Activated T-cell treated with anti-CD3 and anti-CD28 coated beads for 24 hours (primary cell): ENCODE measurements around the gene RNF14.

Experiments used
- DNase-seq: peaks from one replicate; pipeline ENCODE4 v3.0.0-alpha.2; 2020; ENCODE audit warnings: low read depth

The RNF14 gene

DNA sequence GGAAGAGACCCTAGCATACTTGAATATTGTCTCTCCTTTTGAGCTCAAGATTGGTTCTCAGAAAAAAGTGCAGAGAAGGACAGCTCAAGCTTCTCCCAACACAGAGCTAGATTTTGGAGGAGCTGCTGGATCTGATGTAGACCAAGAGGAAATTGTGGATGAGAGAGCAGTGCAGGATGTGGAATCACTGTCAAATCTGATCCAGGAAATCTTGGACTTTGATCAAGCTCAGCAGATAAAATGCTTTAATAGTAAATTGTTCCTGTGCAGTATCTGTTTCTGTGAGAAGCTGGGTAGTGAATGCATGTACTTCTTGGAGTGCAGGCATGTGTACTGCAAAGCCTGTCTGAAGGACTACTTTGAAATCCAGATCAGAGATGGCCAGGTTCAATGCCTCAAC lies 9.5 kb downstream of the RNF14 start:
- DNase-seq = no peak

DNA sequence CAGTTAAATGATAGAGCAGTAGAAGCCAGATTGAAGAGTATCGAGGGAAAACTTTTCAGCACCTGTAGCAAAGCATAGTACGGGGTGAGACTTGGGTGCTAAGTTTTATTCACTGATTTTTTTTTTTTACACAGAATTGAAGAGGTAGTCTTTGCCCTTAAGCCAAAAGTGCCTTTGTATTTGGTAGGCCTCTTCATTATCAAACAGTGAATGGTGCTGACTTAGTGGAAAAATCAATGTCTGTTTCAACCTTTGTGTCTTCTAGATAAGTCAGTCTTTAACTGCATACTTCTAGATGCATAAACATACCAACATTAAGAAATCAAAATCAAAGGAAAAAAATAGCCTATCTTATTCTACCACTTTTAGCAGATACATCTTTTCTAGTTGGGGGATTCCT lies 13.7 kb downstream of the RNF14 start:
- no peak for DNase-seq

DNA sequence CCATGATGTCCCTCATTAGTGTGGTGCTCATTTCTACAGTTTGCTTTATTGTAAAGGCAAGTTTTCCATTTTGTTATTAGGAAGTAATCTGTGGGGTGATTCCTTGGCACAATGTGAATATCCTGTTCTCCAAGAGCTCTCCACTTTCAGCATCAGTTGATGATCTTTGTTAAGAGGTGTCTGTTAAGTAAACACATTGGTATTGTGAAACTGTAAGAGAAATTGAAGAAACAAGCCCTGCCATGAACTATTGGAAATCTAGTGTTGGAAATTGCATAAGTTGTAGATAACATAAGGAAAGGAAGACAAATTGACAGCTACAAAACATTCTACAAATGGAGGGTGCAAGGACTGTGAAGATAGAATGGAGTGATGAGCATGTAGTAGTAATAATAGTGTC lies 17.2 kb downstream of the RNF14 start:
- DNase-seq = no peak

DNA sequence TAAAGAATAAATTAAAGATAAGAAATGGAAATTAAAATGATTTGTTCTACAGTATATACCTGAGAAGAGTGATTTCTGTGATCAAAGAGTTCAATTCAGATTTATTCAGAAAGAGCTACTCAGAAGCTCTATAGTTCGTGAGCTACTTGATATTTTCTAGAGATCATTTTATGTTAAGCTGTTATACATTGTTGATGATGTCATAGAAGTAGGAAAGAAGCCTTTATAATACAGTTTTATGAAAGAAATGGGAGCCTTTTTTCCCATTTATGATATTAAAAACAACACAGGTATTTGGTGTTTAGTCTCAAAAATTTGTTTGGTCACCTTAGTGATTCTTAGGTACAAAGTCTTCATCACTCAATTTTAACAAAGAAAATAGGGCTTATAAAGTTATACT lies 20.8 kb downstream of the RNF14 start:
- DNase-seq = no peak

DNA sequence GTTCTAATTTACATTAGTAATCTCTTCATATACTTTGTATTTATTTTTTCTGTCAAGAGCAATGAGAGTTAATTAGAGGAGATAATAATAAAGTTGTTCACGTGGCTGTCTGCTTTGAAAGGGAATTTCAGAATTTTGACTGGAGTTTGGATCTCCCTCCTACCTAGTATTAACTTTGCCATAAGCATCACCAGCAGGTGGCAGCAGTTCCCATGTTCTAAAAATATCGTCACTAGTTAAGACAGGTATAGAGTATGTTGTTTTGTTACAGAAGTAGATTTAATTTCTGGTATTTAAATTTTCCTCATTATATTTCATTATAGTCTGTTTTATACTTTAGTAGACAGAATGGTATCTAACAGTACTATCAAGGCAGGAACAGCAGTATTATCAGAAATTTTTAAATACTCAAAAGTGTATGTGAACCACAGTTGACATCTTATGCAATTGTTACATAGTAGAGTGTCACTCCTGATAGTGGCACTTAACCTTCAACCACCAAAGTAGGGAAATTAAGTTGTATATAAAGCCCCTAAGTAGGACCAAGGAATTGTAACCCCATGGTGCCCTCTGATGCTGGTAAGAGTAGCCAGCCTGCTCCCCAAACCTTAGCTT lies 23.6 kb downstream of the RNF14 start:
- peak; percentile 71 for DNase-seq

DNA sequence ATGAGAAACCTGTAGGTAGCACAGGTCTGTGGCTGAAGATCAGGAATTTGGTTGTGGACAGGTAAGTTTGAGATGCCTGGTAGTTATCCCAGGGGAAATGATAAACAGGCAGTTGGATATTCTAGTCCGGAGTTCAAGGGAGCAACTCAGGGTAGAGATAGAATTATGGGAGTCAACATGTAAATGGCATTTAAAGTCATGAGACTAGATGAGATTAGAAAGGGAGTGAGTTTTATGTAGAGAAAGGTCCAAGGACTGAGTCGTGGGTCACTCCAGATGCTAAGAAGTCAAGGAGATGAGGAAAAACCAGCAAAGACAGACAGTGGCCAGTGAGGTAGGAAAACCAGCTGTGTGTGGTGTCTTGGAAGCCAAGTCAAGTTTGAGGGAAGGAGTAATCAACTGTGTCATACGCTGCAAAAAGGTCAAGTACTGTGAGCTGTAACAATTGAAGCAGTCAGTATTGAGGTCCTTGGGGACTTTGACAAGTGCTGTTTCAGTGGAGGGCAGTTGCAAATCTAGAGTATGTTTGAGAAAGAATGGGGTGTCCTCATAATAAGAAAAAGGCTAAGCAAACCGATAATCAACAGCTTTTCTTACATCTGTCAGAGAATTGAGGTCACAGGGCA lies 25.7 kb downstream of the RNF14 start:
- no peak for DNase-seq

DNA sequence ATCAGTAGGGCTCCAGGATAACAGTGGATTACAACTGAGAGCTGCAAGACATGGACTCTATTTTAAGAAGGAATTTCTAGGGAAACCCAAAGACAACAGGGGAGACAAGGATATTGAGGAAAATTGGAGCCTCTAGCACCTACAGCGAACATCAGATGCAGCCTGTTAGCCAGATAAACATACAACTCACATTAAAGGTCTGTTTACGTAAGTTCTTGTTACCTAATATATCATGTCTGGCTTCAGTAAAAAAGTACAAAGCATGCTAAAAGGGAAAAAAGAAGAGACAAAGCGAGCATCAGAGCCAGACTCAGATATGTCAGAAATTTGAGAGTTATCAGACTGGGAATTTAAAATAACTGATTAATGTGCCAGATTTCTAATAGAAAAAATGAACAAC lies 26.8 kb downstream of the RNF14 start:
- no peak for DNase-seq

DNA sequence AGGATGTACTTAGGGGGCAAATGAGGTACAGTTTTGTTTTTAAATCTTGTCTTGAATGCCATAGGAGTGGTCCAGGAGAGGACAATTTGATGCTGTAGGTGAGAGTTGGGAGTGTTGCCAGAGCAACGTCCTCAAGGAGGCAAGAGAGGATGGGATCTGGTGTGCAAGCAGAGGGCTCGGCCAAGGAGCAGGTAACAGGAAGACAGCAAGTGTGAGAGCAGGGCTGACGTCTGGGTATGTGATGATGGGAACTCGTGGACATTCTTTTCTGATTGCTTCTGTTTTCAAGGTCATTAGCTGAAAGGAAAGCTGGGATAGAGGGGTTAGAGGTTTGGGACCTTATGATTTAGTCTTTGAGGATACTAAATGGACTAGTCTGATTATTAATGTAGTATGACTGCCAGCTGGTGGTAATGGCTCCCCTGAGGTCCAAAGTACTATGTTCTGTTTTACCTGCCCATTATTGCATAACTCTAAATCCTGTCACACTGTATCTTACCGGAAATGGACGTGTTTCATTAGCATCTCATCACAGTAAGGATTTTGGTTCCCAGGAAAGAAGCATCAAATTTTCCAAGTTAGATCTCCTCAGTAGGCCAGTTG lies 28.6 kb downstream of the RNF14 start:
- no peak for DNase-seq

DNA sequence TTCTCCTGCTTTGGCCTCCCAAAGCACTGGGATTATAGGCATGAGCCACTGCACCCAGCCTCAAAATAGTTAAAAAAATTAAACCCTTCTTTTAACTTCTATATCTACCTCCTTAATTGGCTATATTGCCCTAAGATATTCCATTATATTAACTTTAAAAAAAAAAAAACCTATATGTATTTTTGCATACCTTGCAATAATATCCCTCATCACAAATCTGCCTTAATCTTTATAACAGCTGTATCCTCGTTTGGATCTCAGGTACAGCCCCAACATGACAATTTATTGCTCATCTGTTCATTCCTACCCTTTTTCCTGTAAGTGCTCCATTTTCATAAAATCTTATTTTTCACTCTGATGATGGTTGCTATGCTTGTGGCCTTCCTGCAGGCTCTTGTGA lies 31.3 kb downstream of the RNF14 start:
- DNase-seq = no peak

DNA sequence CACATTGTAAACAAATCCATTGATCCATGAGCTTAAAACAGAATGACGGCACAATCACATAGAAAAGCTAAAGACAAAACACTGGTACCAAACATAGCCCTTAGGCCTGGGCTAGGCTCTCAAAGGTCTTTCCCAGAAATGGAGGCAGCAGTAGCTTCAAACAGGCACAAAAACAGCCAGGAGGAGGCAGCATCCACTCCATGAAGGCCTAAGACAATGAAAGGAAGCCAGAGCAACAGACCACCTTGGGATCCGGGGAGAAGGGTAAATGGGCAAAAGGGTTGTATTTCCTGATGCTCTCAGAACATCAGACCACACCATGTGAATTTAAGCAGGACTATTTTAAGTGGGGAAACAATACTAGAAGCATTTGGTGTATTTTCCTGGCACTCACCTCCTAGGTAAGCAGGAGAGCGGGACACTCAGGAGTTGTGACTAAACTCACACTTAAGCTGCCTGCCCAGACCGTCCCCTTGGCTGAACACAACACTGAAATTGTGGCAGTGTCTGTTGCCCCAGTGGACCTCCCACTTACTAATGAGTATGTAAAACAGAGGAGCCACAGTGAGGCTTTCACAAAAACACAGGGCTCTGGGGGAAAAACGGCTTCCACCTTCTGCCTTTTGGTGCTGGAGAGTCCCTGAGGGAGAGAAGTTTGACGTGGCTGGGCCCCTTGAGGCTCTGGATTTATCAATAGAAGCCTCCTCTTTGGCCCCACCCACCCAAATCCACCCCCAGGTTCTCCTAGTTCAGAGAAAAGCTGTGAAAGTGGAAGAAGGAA lies 32.0 kb downstream of the RNF14 start:
- no peak for DNase-seq

DNA sequence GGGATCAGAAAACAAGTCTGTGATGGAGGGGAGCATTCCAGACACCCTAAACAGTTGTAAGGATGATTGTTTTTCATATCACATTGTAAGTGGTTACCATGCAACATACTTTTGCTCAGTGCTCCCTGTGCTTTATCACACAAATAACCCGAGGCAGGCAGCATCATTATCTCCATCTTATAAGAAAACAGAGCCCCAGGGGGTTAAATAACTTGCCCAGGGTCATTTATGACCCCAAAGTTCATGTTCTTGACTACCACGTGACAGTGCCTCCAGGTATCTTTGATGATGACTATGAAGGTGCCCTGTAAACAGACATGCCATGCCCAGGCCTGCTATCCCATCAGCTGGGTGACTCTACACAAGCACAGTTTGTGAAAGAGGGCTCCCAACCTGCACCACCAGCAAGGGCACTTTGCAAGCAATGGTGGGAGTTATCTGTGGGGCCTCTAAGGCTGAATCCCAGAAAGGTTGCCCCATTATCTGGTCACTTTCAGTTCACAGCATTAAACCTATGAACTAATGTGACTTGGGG lies 34.4 kb downstream of the RNF14 start:
- no peak for DNase-seq

DNA sequence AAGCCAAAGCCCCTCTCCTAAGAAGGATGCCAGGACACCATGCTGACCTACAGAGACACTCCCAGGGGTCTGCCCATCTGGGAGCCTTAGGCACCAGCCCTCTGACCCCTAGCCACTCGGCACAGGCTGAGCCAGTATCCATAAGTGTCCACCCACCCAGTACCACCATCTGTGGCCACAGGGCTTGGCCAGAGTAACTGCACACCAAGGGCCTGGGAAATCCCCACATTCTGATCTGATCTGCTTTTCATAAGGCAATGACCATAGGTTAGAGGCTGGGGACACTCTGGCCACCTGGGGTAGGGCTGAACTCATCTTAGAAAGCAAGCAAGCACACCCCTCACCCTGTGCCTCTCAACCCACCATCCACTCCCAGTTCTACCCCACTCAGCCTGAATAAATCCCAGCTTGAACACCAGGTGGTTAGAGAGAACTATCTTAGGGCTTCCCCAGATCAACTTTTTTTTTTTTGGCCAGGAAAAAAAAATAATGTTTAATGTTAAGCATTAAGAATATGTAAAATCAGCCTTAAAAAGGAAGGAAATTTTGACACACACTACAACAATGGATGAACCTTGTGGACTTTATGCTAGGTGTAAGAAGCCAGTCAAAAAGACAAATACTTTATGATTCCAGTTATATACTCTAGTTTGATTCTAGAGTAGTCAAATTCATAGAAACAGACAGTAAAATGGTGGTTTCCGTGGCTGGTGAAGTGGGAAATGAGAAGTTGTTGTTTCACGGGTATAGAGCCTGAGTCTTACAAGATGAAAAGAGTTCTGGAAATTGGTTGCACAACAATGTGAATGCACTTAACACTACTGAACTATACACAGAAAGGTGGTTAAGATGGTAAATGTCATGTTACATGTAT lies 37.7 kb downstream of the RNF14 start:
- DNase-seq = no peak

DNA sequence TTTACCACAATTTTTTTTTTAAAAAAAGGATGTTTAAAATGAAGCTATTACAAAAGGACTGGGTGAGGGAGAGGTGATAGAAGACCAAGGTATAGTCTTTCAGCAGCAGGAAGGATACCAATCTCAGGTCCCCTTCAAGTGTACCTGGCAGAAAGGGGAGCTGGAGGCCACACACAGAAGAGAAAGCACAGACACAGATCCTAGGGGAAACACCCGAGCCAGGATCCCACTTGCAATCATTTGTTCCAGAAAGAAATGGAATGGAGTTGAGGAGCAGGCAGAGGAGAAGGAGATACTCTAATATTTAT lies 38.3 kb downstream of the RNF14 start:
- no peak for DNase-seq

DNA sequence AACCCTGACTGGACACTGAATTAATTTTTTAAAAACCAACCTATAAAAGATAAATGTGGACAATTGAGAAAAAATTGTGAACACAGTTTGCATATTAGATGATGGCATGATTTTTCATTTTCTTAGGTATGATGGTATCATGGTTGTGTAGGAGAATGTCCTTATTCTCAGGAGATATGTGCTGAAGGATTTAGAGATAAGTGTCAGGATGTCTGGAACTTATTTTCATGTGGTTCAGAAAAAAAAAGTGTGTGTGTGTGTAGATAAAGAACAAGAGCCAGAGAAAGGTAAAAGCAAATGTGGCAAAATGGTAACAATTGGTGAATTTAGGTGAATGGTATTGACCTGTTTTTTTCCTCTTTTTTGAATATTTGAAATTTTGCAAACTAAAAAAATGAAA lies 39.9 kb downstream of the RNF14 start:
- DNase-seq = no peak

DNA sequence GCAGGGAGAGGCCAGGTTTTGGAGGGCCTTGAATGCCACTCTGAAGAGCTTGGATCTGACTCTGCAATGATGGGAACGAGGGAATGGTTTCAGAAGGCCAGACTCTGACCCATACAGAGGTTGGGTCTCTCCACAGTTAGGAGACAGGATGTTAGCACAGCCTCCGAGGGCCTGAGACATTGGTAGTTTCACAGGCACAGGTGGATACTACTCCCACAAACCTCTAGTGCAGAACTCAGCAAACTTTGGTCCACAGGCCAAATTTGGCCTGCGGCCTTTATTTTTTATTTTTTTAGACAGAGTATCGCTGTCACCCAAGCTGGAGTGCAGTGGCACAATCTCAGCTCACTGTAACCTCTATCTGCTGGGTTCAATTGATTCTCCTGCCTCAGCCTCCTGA lies 41.0 kb downstream of the RNF14 start:
- DNase-seq = no peak

DNA sequence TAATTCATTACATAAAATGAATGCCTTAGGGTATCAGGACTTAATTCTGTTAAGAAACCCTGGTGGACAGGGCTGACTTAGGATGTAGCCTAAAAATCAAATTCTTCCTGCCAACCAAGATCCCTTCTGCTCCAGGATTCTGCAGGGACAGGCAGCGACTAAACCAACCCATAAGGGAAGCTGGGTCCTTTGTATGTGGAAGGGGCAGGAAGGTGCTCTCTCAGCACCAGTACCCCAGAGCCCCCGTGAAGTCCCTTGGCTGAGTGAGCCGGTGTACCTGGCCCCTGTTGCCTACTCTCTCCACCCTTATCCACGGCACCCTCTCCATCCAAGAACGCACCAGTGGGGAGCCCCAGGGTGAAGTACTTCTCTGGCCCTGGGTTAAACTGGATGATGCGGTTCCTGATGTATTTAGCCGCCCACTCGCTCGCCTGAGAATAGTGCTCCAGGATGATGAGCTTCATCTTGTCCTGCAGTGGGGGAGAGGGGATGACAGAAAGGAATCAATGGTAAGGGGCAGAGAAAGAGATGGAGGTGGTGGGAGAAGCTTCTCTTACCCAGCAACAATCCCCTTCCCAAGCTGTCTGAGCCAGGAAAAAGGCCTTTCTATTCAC lies 42.8 kb downstream of the RNF14 start:
- no peak for DNase-seq

DNA sequence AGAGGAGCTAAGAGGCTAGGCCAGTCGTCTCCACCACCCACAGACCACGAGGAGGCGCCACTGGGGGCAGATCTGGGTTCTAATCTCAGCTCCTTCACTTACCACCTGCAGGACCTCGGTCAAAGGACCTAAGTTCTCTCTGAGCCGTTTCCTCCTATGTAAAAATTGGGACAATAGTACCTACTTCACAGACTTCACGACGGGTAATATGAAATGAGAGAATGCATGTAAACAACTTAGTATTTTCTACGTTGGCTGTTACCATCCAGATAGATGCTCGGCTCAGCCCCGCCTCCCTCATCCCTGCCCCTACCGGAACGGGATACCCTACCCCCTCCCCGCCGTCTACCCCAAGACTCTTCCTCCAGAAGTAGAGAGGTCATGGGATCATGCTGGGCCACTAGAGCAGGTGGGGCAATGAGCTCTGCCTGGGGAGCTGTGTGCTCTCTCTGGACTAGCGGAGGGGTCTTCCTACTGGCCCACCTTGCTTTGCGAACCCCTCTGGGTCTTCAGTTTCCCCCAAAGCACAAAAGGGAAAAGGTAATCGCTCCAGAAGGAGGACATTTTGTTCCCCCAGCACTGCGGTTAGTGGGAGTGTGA lies 43.4 kb downstream of the RNF14 start:
- DNase-seq = peak; percentile 53

DNA sequence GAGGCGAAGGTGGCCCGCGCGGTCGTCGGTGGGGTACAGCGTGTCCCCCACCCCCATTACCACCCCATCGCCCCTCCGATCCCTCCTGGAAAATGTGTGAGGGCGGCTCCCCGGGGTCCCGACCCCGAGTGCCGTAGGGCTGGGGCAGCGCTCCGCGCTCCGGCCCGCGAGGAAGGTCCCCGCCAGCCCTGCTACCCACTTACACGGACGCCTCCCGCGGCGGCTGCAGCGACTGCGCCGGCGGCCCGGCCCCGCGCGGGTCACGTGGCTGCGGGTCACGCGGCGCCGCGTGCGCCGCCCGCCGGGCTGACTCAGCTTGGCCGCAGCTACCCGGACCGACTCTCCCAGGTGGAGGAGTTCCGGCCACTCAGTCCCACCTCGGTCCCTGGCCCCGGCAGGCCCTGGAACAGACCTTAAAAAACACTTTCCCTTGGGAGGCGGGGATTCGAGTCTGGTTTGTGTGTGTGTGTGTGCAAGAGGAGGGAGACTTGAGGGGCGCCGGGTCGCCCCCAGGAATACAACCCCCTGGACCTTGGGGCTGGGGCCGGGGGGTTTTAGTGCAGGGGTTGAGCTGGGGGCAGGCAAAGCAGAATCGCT lies 44.0 kb downstream of the RNF14 start, which contains the start of gene GNPDA1:
GNPDA1 (minus strand) TSS at position 236 of the 597 bp plus-strand sequence. CDS start 992 bp downstream, outside the sequence.
- peak; percentile 64 for DNase-seq

DNA sequence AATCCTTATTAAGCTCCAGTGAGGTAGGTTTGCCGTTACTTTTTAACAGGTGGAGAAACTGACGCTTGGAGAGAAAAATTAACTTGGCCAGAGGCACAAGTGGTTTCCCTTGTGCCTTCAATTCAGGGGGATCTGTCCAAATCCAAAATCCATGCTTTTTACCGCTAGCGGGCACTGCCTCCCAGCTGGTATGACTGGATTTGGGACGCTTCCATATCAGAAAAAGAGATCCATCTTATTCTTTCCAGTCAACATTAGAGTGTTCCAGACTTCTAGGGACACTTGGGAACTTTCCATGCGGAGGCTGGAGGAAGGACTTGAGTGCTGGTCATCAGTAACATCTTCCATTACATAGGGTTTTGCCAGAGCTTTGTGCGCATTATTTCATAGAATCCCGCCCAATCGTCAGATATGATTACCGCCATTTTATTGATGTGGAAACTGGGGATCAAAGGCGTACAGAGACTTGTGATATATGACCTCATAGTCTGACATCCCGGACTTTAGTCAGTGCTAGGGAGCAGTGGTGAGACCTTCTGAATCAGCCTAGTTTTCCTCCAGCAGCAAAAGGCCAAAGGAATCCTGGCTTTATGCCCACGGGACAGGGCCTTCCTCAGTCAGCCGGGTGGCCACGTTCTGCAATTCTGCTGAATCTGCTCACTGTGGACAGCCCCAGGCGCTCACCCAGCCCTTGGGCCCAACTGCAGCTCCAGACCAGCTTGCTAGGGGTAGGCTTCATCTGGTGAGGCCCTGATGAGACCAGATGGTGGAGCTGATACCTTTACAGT lies 45.0 kb downstream of the RNF14 start:
- no peak for DNase-seq
